A549 (cell line): ENCODE results near the gene JAKMIP2.

ENCODE experiments used
- CHD2 ChIP-seq: fragments of 150-350 bp; IDR thresholded peaks from 2 replicates; pipeline ENCODE4 v1.6.1; 2014; ENCODE audit warnings: low read length; ENCODE audit not compliant: partially characterized antibody
- CTCF ChIP-seq: fragments of >200 bp; sonication (Bioruptor Twin); formaldehyde crosslinking; IDR thresholded peaks from 3 replicates; pipeline ENCODE4 v1.5.1; 2016
- KDM1A ChIP-seq: fragments of 200-600 bp; sonication (generic); IDR thresholded peaks from 2 replicates; pipeline ENCODE4 v1.6.1; 2016; ENCODE audit warnings: low read depth, mild to moderate bottlenecking
- PHF8 ChIP-seq: fragments of 200-600 bp; sonication (generic); IDR thresholded peaks from 2 replicates; pipeline ENCODE4 v1.6.1; 2016; ENCODE audit warnings: low read depth, mild to moderate bottlenecking, antibody characterized with exemption, moderate library complexity, borderline replicate concordance
- POLR2A ChIP-seq: IDR thresholded peaks from 2 replicates; pipeline ENCODE4 v1.6.1; 2012; ENCODE audit warnings: mild to moderate bottlenecking, low read length
- RAD21 ChIP-seq, 2 experiments: fragments of >200 bp in 1 of 2; sonication (Bioruptor Twin) in 1 of 2; formaldehyde crosslinking in 1 of 2; IDR thresholded peaks in 1 of 2; conservative IDR thresholded peaks in 1 of 2; 2 replicates in 1 of 2; 3 replicates in 1 of 2; pipeline ENCODE4 v1.6.1; 2012 to 2018; ENCODE audit warnings: inconsistent platforms in 1 of 2
- RARB ChIP-seq: fragments of 250-450 bp; sonication (Bioruptor Pico); IDR thresholded peaks from 2 replicates; pipeline ENCODE4 v1.8.0; 2021; ENCODE audit warnings: mild to moderate bottlenecking, moderate library complexity
- RCOR1 ChIP-seq: fragments of 150-350 bp; IDR thresholded peaks from 2 replicates; pipeline ENCODE4 v1.6.1; 2014; ENCODE audit warnings: antibody characterized with exemption, low read length, low read depth
- REST ChIP-seq: fragments of 200-600 bp; sonication (generic); IDR thresholded peaks from 2 replicates; pipeline ENCODE4 v1.6.1; 2016; ENCODE audit warnings: antibody characterized with exemption, mild to moderate bottlenecking, moderate library complexity
- SMC3 ChIP-seq: fragments of >200 bp; sonication (Bioruptor Twin); formaldehyde crosslinking; IDR thresholded peaks from 3 replicates; pipeline ENCODE4 v1.6.1; 2018; ENCODE audit warnings: inconsistent platforms
- USF2 ChIP-seq: fragments of 450-650 bp; IDR thresholded peaks from 2 replicates; pipeline ENCODE4 v1.6.1; 2014; ENCODE audit warnings: antibody characterized with exemption

GRCh38 chr5:147557876-147558745 lies 224.4 kb downstream of the JAKMIP2 start:
- TF ChIP-seq KDM1A (no peak), CTCF (no peak), REST (no peak), RAD21 (conservative IDR thresholded peaks at IDR 0.05 in 1 of 2, IDR thresholded peaks at IDR 0.05 in 1 of 2) (no peak), RARB (CRISPR knock-in tag) (no peak), CHD2 (no peak), POLR2A (no peak), RCOR1 (no peak), PHF8 (no peak), SMC3 (no peak), USF2 (no peak)
